ENCODE data around the gene PRR29.

PRR29 gene

GRCh38 chr17:64009571-64010402, 11.6 kb downstream of the PRR29 start:
- in situ Hi-C loops (cut with HindIII; ENCODE audit: low sequenced_read_pairs) = loop anchor here (10.0 kb wide), 1 partner anchor 85 kb away; no protein-coding TSS in a partner anchor

GRCh38 chr17:64015447-64015846, 17.3 kb downstream of the PRR29 start:
- in situ Hi-C loops (cut with HindIII; ENCODE audit: low sequenced_read_pairs) = loop anchor here (10.0 kb wide), 1 partner anchor 91 kb away; no protein-coding TSS in a partner anchor

GRCh38 chr17:64016231-64016784, 18.2 kb downstream of the PRR29 start:
- in situ Hi-C loops (cut with HindIII; ENCODE audit: low sequenced_read_pairs) = loop anchor here (10.0 kb wide), 1 partner anchor 92 kb away; no protein-coding TSS in a partner anchor

GRCh38 chr17:64016974-64017373, 18.8 kb downstream of the PRR29 start:
- in situ Hi-C loops (cut with HindIII; ENCODE audit: low sequenced_read_pairs) = loop anchor here (10.0 kb wide), 1 partner anchor 92 kb away; no protein-coding TSS in a partner anchor

- in situ Hi-C loops (cut with HindIII; ENCODE audit: low sequenced_read_pairs) = loop anchor here (10.0 kb wide), 1 partner anchor 93 kb away; no protein-coding TSS in a partner anchor
Measured at GRCh38 chr17:64017381-64017980, 19.3 kb downstream of the PRR29 start.

- in situ Hi-C loops (cut with HindIII; ENCODE audit: low sequenced_read_pairs) = loop anchor here (10.0 kb wide), 1 partner anchor 95 kb away; no protein-coding TSS in a partner anchor
Measured at GRCh38 chr17:64019551-64019961, 21.4 kb downstream of the PRR29 start.

GRCh38 chr17:64020056-64020766, 22.1 kb downstream of the PRR29 start, which contains the start of gene ICAM2:
ICAM2 (minus strand) TSS chr17:64020633; CDS start chr17:64006691, 13,942 bp downstream.
- in situ Hi-C loops (cut with HindIII; ENCODE audit: low sequenced_read_pairs) = no loop called here

GRCh38 chr17:64022611-64023063, 24.5 kb downstream of the PRR29 start:
- in situ Hi-C loops (cut with HindIII; ENCODE audit: low sequenced_read_pairs) = no loop called here

GRCh38 chr17:64024215-64024654, 26.1 kb downstream of the PRR29 start:
- in situ Hi-C loops (cut with HindIII; ENCODE audit: low sequenced_read_pairs) = no loop called here

GRCh38 chr17:64024781-64025731, 26.9 kb downstream of the PRR29 start:
- in situ Hi-C loops (cut with HindIII; ENCODE audit: low sequenced_read_pairs) = no loop called here

- in situ Hi-C loops (cut with HindIII; ENCODE audit: low sequenced_read_pairs) = no loop called here
Measured at GRCh38 chr17:64025732-64026294, 27.7 kb downstream of the PRR29 start.

GRCh38 chr17:64028874-64029464, 30.8 kb downstream of the PRR29 start:
- in situ Hi-C loops (cut with HindIII; ENCODE audit: low sequenced_read_pairs) = no loop called here

- in situ Hi-C loops (cut with HindIII; ENCODE audit: low sequenced_read_pairs) = no loop called here
Measured at GRCh38 chr17:64032081-64032480, 33.9 kb downstream of the PRR29 start.

- in situ Hi-C loops (cut with HindIII; ENCODE audit: low sequenced_read_pairs) = no loop called here
Measured at GRCh38 chr17:64036198-64036922, 38.2 kb downstream of the PRR29 start.

- in situ Hi-C loops (cut with HindIII; ENCODE audit: low sequenced_read_pairs) = no loop called here
Measured at GRCh38 chr17:64037180-64037579, 39.0 kb downstream of the PRR29 start.

GRCh38 chr17:64037802-64038201, 39.7 kb downstream of the PRR29 start:
- in situ Hi-C loops (cut with HindIII; ENCODE audit: low sequenced_read_pairs) = no loop called here

GRCh38 chr17:64038331-64039105, 40.4 kb downstream of the PRR29 start:
- in situ Hi-C loops (cut with HindIII; ENCODE audit: low sequenced_read_pairs) = no loop called here

- in situ Hi-C loops (cut with HindIII; ENCODE audit: low sequenced_read_pairs) = no loop called here
Measured at GRCh38 chr17:64039106-64039400, 40.9 kb downstream of the PRR29 start.

All from DLD1 (cell line).